Tibial nerve (tissue), 4 donors: ENCODE data around the gene SHROOM3. TPM values are rescaled to one million over a fixed set of nuclear protein-coding genes. Genes with fewer than 3 reads are reported as not detected.

Experiments
- DNase-seq, 2 donors: peaks; one replicate each; pipeline ENCODE4 v3.0.0-alpha.2; 2019; ENCODE audit warnings: low spot score in 2 of 2
- H3K27ac ChIP-seq, 4 donors: fragments of 200-600 bp; sonication (generic) in 3 of 4; one replicate each; pipeline ENCODE4 v1.5.1; 2017 to 2019; ENCODE audit warnings: mild to moderate bottlenecking in 1 of 4
- H3K27me3 ChIP-seq, 2 donors: fragments of 200-600 bp; sonication (generic) in 1 of 2; one replicate each; pipeline versions ENCODE4 v1.5.1 to v1.6.0; 2017 to 2019
- H3K36me3 ChIP-seq, 3 donors: fragments of 200-600 bp; sonication (generic); one replicate each; pipeline ENCODE4 v1.5.1; 2018 to 2019
- H3K4me1 ChIP-seq, 4 donors: fragments of 200-600 bp; sonication (generic) in 3 of 4; one replicate each; pipeline ENCODE4 v1.5.1; 2017 to 2019
- H3K4me3 ChIP-seq, 4 donors: fragments of 200-600 bp; sonication (generic) in 3 of 4; one replicate each; pipeline ENCODE4 v1.5.1; 2017 to 2019; ENCODE audit warnings: mild to moderate bottlenecking in 1 of 4, moderate library complexity in 1 of 4
- H3K9me3 ChIP-seq, 4 donors: fragments of 200-600 bp; sonication (generic) in 3 of 4; one replicate each; pipeline ENCODE4 v1.5.1; 2017 to 2019
- EP300 ChIP-seq, 2 donors: sonication (generic); formaldehyde crosslinking; IDR thresholded peaks; one replicate each; pipeline ENCODE4 v1.6.1; 2017; ENCODE audit warnings: antibody characterized with exemption in 2 of 2, mild to moderate bottlenecking in 1 of 2
- POLR2A ChIP-seq, 2 donors: fragments of 450-650 bp; IDR thresholded peaks; one replicate each; pipeline ENCODE4 v1.6.1; 2017; ENCODE audit warnings: antibody characterized with exemption in 2 of 2, mild to moderate bottlenecking in 2 of 2, moderate library complexity in 2 of 2
- WGBS, 2 donors: methylation state at CpG; one replicate each; pipeline ENCODE4 v1.1.5; 2018; 5-methylcytosine and 5-hydroxymethylcytosine counted together
- total RNA-seq, 4 donors: library from RNA; depleted of rRNA; stranded (reverse); fragments of >200 nt; gene quantifications; one replicate each; pipeline ENCODE4 v1.1.0, GENCODE V29; 2016
- TF ChIP-seq, protein P1 (sequence below), 5 experiments: fragments of 200-600 bp in 3 of 5; fragments of 450-650 bp in 2 of 5; sonication (generic) in 3 of 5; IDR thresholded peaks; one replicate each; pipeline ENCODE4 v1.5.1; 2016 to 2019; ENCODE audit warnings: antibody characterized with exemption in 5 of 5, mild to moderate bottlenecking in 3 of 5, moderate library complexity in 2 of 5

SHROOM3 gene
- total RNA-seq, 4 donors from 2014 or later, result 28.0 to 49.8 (median 37.9) TPM

DNA sequence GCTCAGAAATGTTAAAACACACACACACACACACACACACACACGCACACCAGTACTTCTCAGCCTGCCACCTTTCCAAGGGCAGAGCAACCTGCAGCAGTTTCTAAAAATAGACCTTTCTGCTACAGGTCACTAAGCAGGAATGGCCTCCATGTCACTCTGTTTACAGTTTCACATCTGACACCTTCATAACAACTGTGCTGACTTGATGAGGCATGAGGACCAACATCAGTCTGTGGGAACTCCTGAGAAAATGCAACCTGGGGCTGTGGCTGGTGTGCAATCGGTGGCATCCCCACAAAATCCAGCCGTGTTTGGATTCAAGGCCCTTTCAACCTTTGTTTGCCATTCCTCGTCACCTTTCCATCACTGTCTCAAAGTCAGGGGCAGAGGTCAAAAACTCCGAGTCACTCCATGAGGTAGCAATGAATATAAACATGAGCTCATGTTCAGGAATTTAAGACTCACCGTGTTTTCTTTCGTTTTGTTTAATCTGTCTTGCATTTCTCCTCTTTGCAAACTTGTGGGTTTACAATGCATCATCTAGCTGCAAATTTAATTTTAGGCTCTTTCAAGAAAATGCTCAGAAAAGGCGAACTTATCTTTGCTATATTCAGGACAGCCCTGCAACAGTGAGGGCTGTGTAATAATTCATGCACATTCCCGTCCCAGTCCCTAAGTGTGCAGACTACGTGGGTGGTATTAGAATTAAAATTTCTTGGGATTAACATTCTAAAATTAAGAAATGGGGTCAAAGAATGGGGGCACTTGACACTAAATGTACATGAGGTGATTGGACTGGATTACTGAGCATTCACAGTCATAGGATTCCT, 135.3 kb downstream of the SHROOM3 start:
- no peak overlapping the region for H3K27ac ChIP-seq
- no peaks in the 10 kb centered on the region for H3K36me3 ChIP-seq
- no peaks in the 10 kb centered on the region for H3K9me3 ChIP-seq
- WGBS, 2 donors, result 57 to 63% methylated on average over 10 of the region's 10 CpGs
- no peak for TF ChIP-seq EP300 (IDR thresholded peaks at IDR 0.05)
- H3K4me1 ChIP-seq, result peaks cover 0 to 32% (median 7%) of the 10 kb centered on the region in 4 donors
- no peaks in the 10 kb centered on the region for H3K27me3 ChIP-seq
- DNase-seq, result no peak
- no peak overlapping the region for H3K4me3 ChIP-seq

DNA sequence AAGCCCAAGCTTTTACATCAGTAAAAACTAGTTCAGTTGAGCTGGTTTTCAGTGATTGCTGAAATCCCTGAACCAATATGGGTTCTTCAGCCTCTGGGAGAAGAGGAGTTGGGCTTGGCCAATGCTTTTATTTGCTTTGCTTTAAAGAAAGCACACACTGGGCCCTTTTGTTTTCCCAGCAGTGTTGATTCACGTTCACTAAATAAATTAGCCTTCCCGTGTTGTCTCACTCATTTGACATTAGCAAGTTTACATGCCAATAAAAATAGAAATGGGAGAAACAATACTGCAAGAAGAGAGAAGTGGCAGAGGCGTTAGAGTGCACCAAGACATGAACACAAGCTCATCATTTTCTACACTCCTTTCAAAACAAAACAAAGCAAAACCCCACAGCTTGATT, 136.2 kb downstream of the SHROOM3 start:
- peaks cover 0 to 32% (median 7%) of the 10 kb centered on the region in 4 donors for H3K4me1 ChIP-seq
- DNase-seq, result no peak
- peak overlapping the region in 1 of 4 donors; percentile 41 for H3K27ac ChIP-seq
- no peak overlapping the region for H3K4me3 ChIP-seq
- TF ChIP-seq EP300 (IDR thresholded peaks at IDR 0.05) (peak in 1 of 2 donors; percentile 56), POLR2A (IDR thresholded peaks at IDR 0.05) (no peak)
- H3K9me3 ChIP-seq, result no peaks in the 10 kb centered on the region
- no peaks in the 10 kb centered on the region for H3K36me3 ChIP-seq
- WGBS, 2 donors, result 22 to 40% methylated on average over 3 of the region's 3 CpGs
- no peaks in the 10 kb centered on the region for H3K27me3 ChIP-seq

GRCh38 chr4:76572224-76572623, 137.2 kb downstream of the SHROOM3 start:
- no peak overlapping the region for H3K4me3 ChIP-seq
- no peaks in the 10 kb centered on the region for H3K9me3 ChIP-seq
- H3K27me3 ChIP-seq, result no peaks in the 10 kb centered on the region
- WGBS, 2 donors, result 85 to 92% methylated on average over 2 of the region's 2 CpGs
- H3K36me3 ChIP-seq, result no peaks in the 10 kb centered on the region
- no peak for DNase-seq
- H3K4me1 ChIP-seq, result peaks cover 0 to 32% (median 7%) of the 10 kb centered on the region in 4 donors
- TF ChIP-seq, protein P1, sequence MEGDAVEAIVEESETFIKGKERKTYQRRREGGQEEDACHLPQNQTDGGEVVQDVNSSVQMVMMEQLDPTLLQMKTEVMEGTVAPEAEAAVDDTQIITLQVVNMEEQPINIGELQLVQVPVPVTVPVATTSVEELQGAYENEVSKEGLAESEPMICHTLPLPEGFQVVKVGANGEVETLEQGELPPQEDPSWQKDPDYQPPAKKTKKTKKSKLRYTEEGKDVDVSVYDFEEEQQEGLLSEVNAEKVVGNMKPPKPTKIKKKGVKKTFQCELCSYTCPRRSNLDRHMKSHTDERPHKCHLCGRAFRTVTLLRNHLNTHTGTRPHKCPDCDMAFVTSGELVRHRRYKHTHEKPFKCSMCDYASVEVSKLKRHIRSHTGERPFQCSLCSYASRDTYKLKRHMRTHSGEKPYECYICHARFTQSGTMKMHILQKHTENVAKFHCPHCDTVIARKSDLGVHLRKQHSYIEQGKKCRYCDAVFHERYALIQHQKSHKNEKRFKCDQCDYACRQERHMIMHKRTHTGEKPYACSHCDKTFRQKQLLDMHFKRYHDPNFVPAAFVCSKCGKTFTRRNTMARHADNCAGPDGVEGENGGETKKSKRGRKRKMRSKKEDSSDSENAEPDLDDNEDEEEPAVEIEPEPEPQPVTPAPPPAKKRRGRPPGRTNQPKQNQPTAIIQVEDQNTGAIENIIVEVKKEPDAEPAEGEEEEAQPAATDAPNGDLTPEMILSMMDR (IDR thresholded peaks at IDR 0.05), result no peak
- TF ChIP-seq EP300 (IDR thresholded peaks at IDR 0.05) (no peak), POLR2A (IDR thresholded peaks at IDR 0.05) (no peak)
- peak overlapping the region in 2 of 4 donors; percentile 11 to 28 for H3K27ac ChIP-seq

DNA sequence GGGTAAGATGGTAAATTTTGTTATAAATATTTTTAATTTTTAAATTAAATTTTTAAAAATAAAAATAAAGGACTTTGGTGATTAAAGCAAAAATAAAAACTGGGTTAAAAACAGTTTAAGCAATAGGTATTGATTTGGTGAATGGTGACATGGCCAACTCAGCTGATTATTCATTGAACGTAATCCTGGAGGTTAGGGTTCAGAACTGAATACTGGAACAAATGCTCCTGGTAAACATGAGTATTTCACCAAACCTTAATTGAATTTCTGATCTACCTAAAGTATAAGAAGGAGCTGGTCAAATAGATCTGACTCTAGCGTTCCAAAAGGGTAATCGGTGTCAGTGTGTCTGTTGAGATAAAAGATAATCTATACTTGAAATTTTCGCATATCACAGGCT, 141.8 kb downstream of the SHROOM3 start:
- Histone ChIP-seq H3K4me3 (no peak overlapping the region), H3K9me3 (no peaks in the 10 kb centered on the region), H3K27me3 (no peaks in the 10 kb centered on the region), H3K36me3 (no peaks in the 10 kb centered on the region), H3K27ac (no peak overlapping the region), H3K4me1 (peaks cover 0 to 5% (median 2%) of the 10 kb centered on the region in 4 donors)
- no peak for TF ChIP-seq EP300 (IDR thresholded peaks at IDR 0.05)
- TF ChIP-seq, protein P1 (IDR thresholded peaks at IDR 0.05), result no peak
- no peak for TF ChIP-seq POLR2A (IDR thresholded peaks at IDR 0.05)
- 95 to 98% methylated on average over 4 of the region's 4 CpGs for WGBS, 2 donors
- DNase-seq, result no peak

DNA sequence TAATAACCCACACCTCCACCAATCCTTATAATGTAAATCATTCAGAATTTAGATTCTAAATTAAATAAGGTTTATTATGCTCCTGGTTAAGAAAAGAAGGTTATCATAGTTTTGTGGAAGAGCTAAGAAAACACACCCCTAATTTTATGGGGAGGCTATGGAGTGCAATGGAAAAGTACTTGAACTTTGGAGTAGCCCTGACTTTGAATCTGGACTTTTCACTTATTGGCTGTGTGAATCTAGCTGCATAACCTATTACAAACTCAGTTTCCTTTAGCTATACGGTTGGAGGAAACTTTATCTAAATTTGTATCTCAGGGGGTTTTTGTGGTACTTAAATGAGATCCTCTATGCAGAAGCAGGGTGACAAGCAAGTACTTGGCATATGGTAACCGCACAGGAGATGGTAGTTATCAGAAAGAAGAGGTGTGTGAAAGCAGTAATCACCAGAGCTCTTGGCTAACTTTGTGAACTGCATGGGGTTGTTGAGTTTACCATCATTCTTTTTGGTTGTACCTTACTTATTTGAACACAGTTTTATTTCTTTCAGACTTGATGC, 143.1 kb downstream of the SHROOM3 start:
- 72 to 78% methylated on average over 2 of the region's 2 CpGs for WGBS, 2 donors
- no peak for DNase-seq
- Histone ChIP-seq H3K36me3 (no peaks in the 10 kb centered on the region), H3K27ac (no peak overlapping the region), H3K27me3 (no peaks in the 10 kb centered on the region), H3K4me3 (no peak overlapping the region), H3K9me3 (no peaks in the 10 kb centered on the region), H3K4me1 (peaks cover 0 to 5% (median 0%) of the 10 kb centered on the region in 4 donors)
- no peak for TF ChIP-seq EP300 (IDR thresholded peaks at IDR 0.05)

GRCh38 chr4:76579596-76580375, 144.8 kb downstream of the SHROOM3 start:
- DNase-seq, result no peak
- H3K36me3 ChIP-seq, result no peaks in the 10 kb centered on the region
- no peaks in the 10 kb centered on the region for H3K27me3 ChIP-seq
- H3K27ac ChIP-seq, result no peak overlapping the region
- 78 to 79% methylated on average over 14 of the region's 14 CpGs for WGBS, 2 donors
- H3K4me1 ChIP-seq, result peaks cover 0 to 5% (median 0%) of the 10 kb centered on the region in 4 donors
- no peaks in the 10 kb centered on the region for H3K9me3 ChIP-seq
- TF ChIP-seq EP300 (IDR thresholded peaks at IDR 0.05), result no peak
- TF ChIP-seq, protein P1 (IDR thresholded peaks at IDR 0.05), result no peak
- TF ChIP-seq POLR2A (IDR thresholded peaks at IDR 0.05), result no peak
- H3K4me3 ChIP-seq, result no peak overlapping the region
